Stimulated activated CD4-positive, alpha-beta T cell treated with anti-CD3 and anti-CD28 coated beads, Interleukin-1b, Interleukin-23, amount 100 ng/mL, for 1 hour (primary cell): ENCODE data around the gene DDIAS.
"Not testable (repeated sequence)": the region's sequence is repeated elsewhere in the genome, so short reads cannot be mapped to it uniquely, and the experiment has no call there.

ENCODE experiments used
- DNase-seq, 2 donors: peaks; one replicate each; pipeline ENCODE4 v3.0.0-alpha.2; 2020; ENCODE audit warnings: low read depth in 2 of 2

The DDIAS gene

GRCh38 chr11:82970507-82971083 lies 69.1 kb downstream of the DDIAS start:
- DNase-seq: not testable (repeated sequence)

- not testable (repeated sequence) for DNase-seq
These were observed 70.0 kb downstream of the DDIAS start for GRCh38 chr11:82971519-82971946.

- no peak for DNase-seq
These were observed 70.6 kb downstream of the DDIAS start for GRCh38 chr11:82972103-82972502.

GRCh38 chr11:82974135-82974534 lies 72.6 kb downstream of the DDIAS start:
- DNase-seq: no peak

GRCh38 chr11:82974851-82975250 lies 73.3 kb downstream of the DDIAS start:
- DNase-seq: no peak

GRCh38 chr11:82975882-82976281 lies 74.3 kb downstream of the DDIAS start:
- DNase-seq: no peak

- no peak for DNase-seq
These were observed 75.2 kb downstream of the DDIAS start for GRCh38 chr11:82976786-82977185.

- no peak for DNase-seq
These were observed 77.0 kb downstream of the DDIAS start for GRCh38 chr11:82978422-82979099.

GRCh38 chr11:82979824-82980223 lies 78.3 kb downstream of the DDIAS start:
- DNase-seq: no peak

- no peak for DNase-seq
These were observed 78.8 kb downstream of the DDIAS start for GRCh38 chr11:82980292-82980691.

- DNase-seq: no peak
These were observed 79.4 kb downstream of the DDIAS start for GRCh38 chr11:82980947-82981346.

GRCh38 chr11:82981852-82982251 lies 80.3 kb downstream of the DDIAS start:
- no peak for DNase-seq
